PFSK-1 (cell line): ENCODE data around the gene DCUN1D2.

ENCODE experiments used
- FOXP2 ChIP-seq: optimal IDR thresholded peaks from 2 replicates; pipeline ENCODE3; 2011; ENCODE audit warnings: borderline replicate concordance, control low read depth, inconsistent platforms; ENCODE audit not compliant: insufficient read depth; ENCODE audit errors: extremely low read length, extremely low read depth
- POLR2AphosphoS5 ChIP-seq: IDR thresholded peaks from 2 replicates; pipeline ENCODE4 v1.6.1; 2012; ENCODE audit warnings: low read depth, mild to moderate bottlenecking, control low read depth, low read length, moderate library complexity
- REST ChIP-seq, 2 experiments: IDR thresholded peaks; 2 replicates each; pipeline versions ENCODE4 v1.6.1 to v1.8.0; 2011 to 2012; ENCODE audit warnings: low read depth in 2 of 2, low read length in 2 of 2, control low read depth in 1 of 2, inconsistent platforms in 1 of 2, mild to moderate bottlenecking in 1 of 2, moderate library complexity in 1 of 2; ENCODE audit not compliant: insufficient read depth in 1 of 2
- SIN3A ChIP-seq: IDR thresholded peaks from 2 replicates; pipeline ENCODE4 v1.6.1; 2012; ENCODE audit warnings: mild to moderate bottlenecking, low read length, moderate library complexity, borderline replicate concordance; ENCODE audit not compliant: insufficient read depth
- TAF1 ChIP-seq: IDR thresholded peaks from 2 replicates; pipeline ENCODE4 v1.6.1; 2012; ENCODE audit warnings: low read length, control low read depth, borderline replicate concordance; ENCODE audit not compliant: insufficient read depth

Gene DCUN1D2

GRCh38 chr13:113500530-113501265, 10.2 kb upstream of the DCUN1D2 start:
- TF ChIP-seq SIN3A (no peak), TAF1 (no peak), REST (IDR thresholded peaks at IDR 0.05; ENCODE audit: insufficient read depth in 1 of 2, low read depth in 2 of 2, low read length in 2 of 2) (no peak), FOXP2 (no peak), POLR2AphosphoS5 (no peak)

GRCh38 chr13:113499936-113500335, 9.4 kb upstream of the DCUN1D2 start:
- TF ChIP-seq POLR2AphosphoS5 (no peak), REST (IDR thresholded peaks at IDR 0.05; ENCODE audit: insufficient read depth in 1 of 2, low read depth in 2 of 2, low read length in 2 of 2) (no peak), SIN3A (no peak), TAF1 (no peak), FOXP2 (no peak)

- TF ChIP-seq REST (IDR thresholded peaks at IDR 0.05; ENCODE audit: insufficient read depth in 1 of 2, low read depth in 2 of 2, low read length in 2 of 2) (no peak), TAF1 (no peak), FOXP2 (no peak), SIN3A (no peak), POLR2AphosphoS5 (no peak)
These were observed 8.4 kb upstream of the DCUN1D2 start for GRCh38 chr13:113498905-113499304.

- TF ChIP-seq REST (IDR thresholded peaks at IDR 0.05; ENCODE audit: insufficient read depth in 1 of 2, low read depth in 2 of 2, low read length in 2 of 2) (no peak), POLR2AphosphoS5 (no peak), TAF1 (no peak), SIN3A (no peak), FOXP2 (no peak)
These were observed 6.7 kb upstream of the DCUN1D2 start for GRCh38 chr13:113497217-113497616.

- TF ChIP-seq SIN3A, result no peak
- no peak for TF ChIP-seq TAF1
- no peak for TF ChIP-seq REST (IDR thresholded peaks at IDR 0.05; ENCODE audit: insufficient read depth in 1 of 2, low read depth in 2 of 2, low read length in 2 of 2)
- TF ChIP-seq FOXP2, result no peak
- no peak for TF ChIP-seq POLR2AphosphoS5
These were observed 5.1 kb upstream of the DCUN1D2 start for GRCh38 chr13:113495494-113496210.
